Chondrocyte (in vitro differentiated cells): ENCODE measurements around the gene CIAO3. TPM values are rescaled to one million over a fixed set of nuclear protein-coding genes. Genes with fewer than 3 reads are reported as not detected.

ENCODE experiments used
- DNase-seq: peaks from one replicate; pipeline ENCODE4 v3.0.0; 2021; ENCODE audit warnings: mixed read lengths, low spot score
- H3K27ac Mint-ChIP-seq: one replicate; pipeline ENCODE4 v1.8.0; 2021; ENCODE audit warnings: mild to moderate bottlenecking, moderate library complexity, mixed read lengths; ENCODE audit not compliant: unreplicated experiment
- H3K27me3 Mint-ChIP-seq: 2 replicates; pipeline ENCODE4 v1.8.0; 2021; ENCODE audit warnings: low read depth, mixed read lengths
- H3K36me3 Mint-ChIP-seq: 2 replicates; pipeline ENCODE4 v1.8.0; 2021; ENCODE audit warnings: low read depth, mixed read lengths
- H3K4me1 Mint-ChIP-seq: 2 replicates; pipeline ENCODE4 v1.8.0; 2021; ENCODE audit warnings: low read depth, mild to moderate bottlenecking, mixed read lengths
- H3K4me3 Mint-ChIP-seq: one replicate; pipeline ENCODE4 v1.8.0; 2021; ENCODE audit warnings: mild to moderate bottlenecking, moderate library complexity, mixed read lengths; ENCODE audit not compliant: unreplicated experiment
- H3K9me3 Mint-ChIP-seq: 2 replicates; pipeline ENCODE4 v1.8.0; 2021; ENCODE audit warnings: low read depth, mixed read lengths
- CTCF ChIP-seq: fragments of 200-600 bp; sonication (generic); IDR thresholded peaks from 2 replicates; pipeline ENCODE4 v1.5.0; 2021; ENCODE audit warnings: antibody characterized with exemption, mild to moderate bottlenecking, moderate library complexity
- total RNA-seq: library from RNA; stranded (reverse); gene quantifications from 3 replicates; pipeline ENCODE4 v1.2.1, GENCODE V29; 2021

The CIAO3 gene
- total RNA-seq, 1 donor from 2014 or later, result 22.1 TPM

GRCh38 chr16:724188-725040 is 16.4 kb downstream of the CIAO3 start:
- Mint-ChIP-seq H3K27ac (no peak overlapping the region), H3K9me3 (no peaks in the 10 kb centered on the region), H3K4me3 (no peak overlapping the region), H3K36me3 (no peaks in the 10 kb centered on the region), H3K27me3 (no peaks in the 10 kb centered on the region), H3K4me1 (peaks cover 12% of the 10 kb centered on the region)
- no peak for DNase-seq
- no peak for TF ChIP-seq CTCF

- Mint-ChIP-seq H3K4me1 (peaks cover 17% of the 10 kb centered on the region), H3K27ac (no peak overlapping the region)
These were observed 17.1 kb downstream of the CIAO3 start for GRCh38 chr16:723695-724094.

GRCh38 chr16:722835-723633 is 17.8 kb downstream of the CIAO3 start:
- DNase-seq, result no peak
- Mint-ChIP-seq H3K27me3 (no peaks in the 10 kb centered on the region), H3K36me3 (no peaks in the 10 kb centered on the region), H3K4me1 (peaks cover 17% of the 10 kb centered on the region), H3K4me3 (no peak overlapping the region), H3K27ac (no peak overlapping the region), H3K9me3 (no peaks in the 10 kb centered on the region)
- TF ChIP-seq CTCF, result no peak

More at GRCh38 chr16:723695-724094, 17.1 kb downstream of the CIAO3 start:
- H3K36me3 Mint-ChIP-seq, result no peaks in the 10 kb centered on the region
- no peaks in the 10 kb centered on the region for H3K9me3 Mint-ChIP-seq
- no peak for TF ChIP-seq CTCF
- H3K4me3 Mint-ChIP-seq, result no peak overlapping the region
- DNase-seq, result no peak
- no peaks in the 10 kb centered on the region for H3K27me3 Mint-ChIP-seq

- no peak for TF ChIP-seq CTCF
These were observed 18.8 kb downstream of the CIAO3 start for GRCh38 chr16:721765-722540.

More at GRCh38 chr16:721765-722540, 18.8 kb downstream of the CIAO3 start:
- H3K27me3 Mint-ChIP-seq, result no peaks in the 10 kb centered on the region
- no peaks in the 10 kb centered on the region for H3K36me3 Mint-ChIP-seq
- peak overlapping the region; percentile 48 for H3K4me3 Mint-ChIP-seq
- peaks cover 17% of the 10 kb centered on the region for H3K4me1 Mint-ChIP-seq
- peak overlapping the region; percentile 49 for H3K27ac Mint-ChIP-seq
- H3K9me3 Mint-ChIP-seq, result no peaks in the 10 kb centered on the region
- no peak for DNase-seq
